ENCODE data around the gene PNKD.

PNKD gene

GRCh38 chr2:218226903-218227302 is 43.4 kb upstream of the PNKD start:
- no peak for TF ChIP-seq EZH2phosphoT487 (IDR thresholded peaks at IDR 0.05; ENCODE audit: low read depth)
- TF ChIP-seq CTCF (IDR thresholded peaks at IDR 0.05; ENCODE audit: low read depth, low read length): no peak
- H3K36me3 ChIP-seq (replicated peaks; ENCODE audit: low read depth, low read length): peaks cover 59% of the 10 kb centered on the region
- H3K27ac ChIP-seq (ENCODE audit: low read length): peak overlapping the region; percentile 100
- H3K9ac ChIP-seq (ENCODE audit: low read length): no peak overlapping the region
- H3K9me3 ChIP-seq (ENCODE audit: insufficient read depth, low read length): no peaks in the 10 kb centered on the region
- H3K27me3 ChIP-seq (ENCODE audit: low read depth, low read length): no peaks in the 10 kb centered on the region
- peaks cover 88% of the 10 kb centered on the region for H3K79me2 ChIP-seq (ENCODE audit: low read length)
- peaks cover 92% of the 10 kb centered on the region for H3K4me1 ChIP-seq (ENCODE audit: low read length)
- H4K20me1 ChIP-seq (ENCODE audit: insufficient read depth, low read length): peaks cover 52% of the 10 kb centered on the region
- no peak overlapping the region for H2AFZ ChIP-seq (ENCODE audit: low read depth, low read length)
- H3K4me3 ChIP-seq (ENCODE audit: low read length): 0 out of 2 replicates have a peak overlapping the region, but pooled peaks have one; percentile 17
- H3K4me2 ChIP-seq (ENCODE audit: low read length): peak overlapping the region; percentile 33

DNA sequence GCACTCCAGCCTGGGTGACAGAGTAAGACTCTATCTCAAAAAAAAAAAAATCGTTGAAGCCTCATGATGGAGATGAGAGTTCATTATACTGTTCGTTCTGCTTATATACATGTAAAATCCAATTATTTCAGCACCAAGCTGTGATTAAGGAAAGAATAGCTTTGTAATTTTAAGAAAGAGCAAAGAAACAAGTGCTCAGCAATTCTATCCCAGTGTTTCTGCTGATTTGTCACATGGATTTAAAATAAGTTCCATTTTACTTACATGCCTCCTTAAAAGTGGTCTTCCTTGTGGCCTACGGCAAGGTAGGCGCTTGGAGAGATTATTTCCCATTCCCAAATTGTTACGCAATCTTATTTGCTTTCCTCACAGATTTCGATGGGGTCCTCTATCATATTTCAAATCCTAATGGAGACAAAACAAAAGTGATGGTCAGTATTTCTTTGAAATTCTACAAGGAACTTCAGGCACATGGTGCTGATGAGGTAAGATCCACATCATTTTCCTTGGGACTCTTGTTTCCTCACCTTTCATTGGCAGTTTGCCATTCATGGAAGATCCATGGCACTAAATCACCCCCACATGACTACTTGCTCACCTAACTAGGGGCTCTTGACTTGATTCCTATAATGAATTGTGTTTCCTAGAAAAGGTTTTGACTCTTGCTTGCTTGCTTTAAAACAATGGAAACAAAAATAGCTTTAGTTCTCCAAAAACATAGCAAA is 41.8 kb upstream of the PNKD start:
- Histone ChIP-seq H3K27ac (ENCODE audit: low read length) (peak overlapping the region; percentile 100), H3K4me2 (ENCODE audit: low read length) (peak overlapping the region; percentile 68), H3K9ac (ENCODE audit: low read length) (peak overlapping the region; percentile 70), H3K4me1 (ENCODE audit: low read length) (peaks cover 76% of the 10 kb centered on the region), H3K9me3 (ENCODE audit: insufficient read depth, low read length) (no peaks in the 10 kb centered on the region), H4K20me1 (ENCODE audit: insufficient read depth, low read length) (peaks cover 45% of the 10 kb centered on the region), H3K79me2 (ENCODE audit: low read length) (peaks cover 87% of the 10 kb centered on the region), H3K36me3 (replicated peaks; ENCODE audit: low read depth, low read length) (peaks cover 67% of the 10 kb centered on the region), H3K27me3 (ENCODE audit: low read depth, low read length) (no peaks in the 10 kb centered on the region), H2AFZ (ENCODE audit: low read depth, low read length) (no peak overlapping the region), H3K4me3 (ENCODE audit: low read length) (peak overlapping the region; percentile 39)
- no peak for TF ChIP-seq EZH2phosphoT487 (IDR thresholded peaks at IDR 0.05; ENCODE audit: low read depth)
- TF ChIP-seq CTCF (IDR thresholded peaks at IDR 0.05; ENCODE audit: low read depth, low read length): no peak

- peaks cover 86% of the 10 kb centered on the region for H3K79me2 ChIP-seq (ENCODE audit: low read length)
- H3K36me3 ChIP-seq (replicated peaks; ENCODE audit: low read depth, low read length): peaks cover 65% of the 10 kb centered on the region
- H3K27me3 ChIP-seq (ENCODE audit: low read depth, low read length): no peaks in the 10 kb centered on the region
Measured at GRCh38 chr2:218229239-218229638, 41.1 kb upstream of the PNKD start.

More at GRCh38 chr2:218229239-218229638, 41.1 kb upstream of the PNKD start:
- peaks cover 69% of the 10 kb centered on the region for H3K4me1 ChIP-seq (ENCODE audit: low read length)
- peak overlapping the region; percentile 76 for H3K9ac ChIP-seq (ENCODE audit: low read length)
- peaks cover 43% of the 10 kb centered on the region for H4K20me1 ChIP-seq (ENCODE audit: insufficient read depth, low read length)
- peak overlapping the region; percentile 100 for H3K27ac ChIP-seq (ENCODE audit: low read length)
- no peak overlapping the region for H2AFZ ChIP-seq (ENCODE audit: low read depth, low read length)
- no peaks in the 10 kb centered on the region for H3K9me3 ChIP-seq (ENCODE audit: insufficient read depth, low read length)
- H3K4me2 ChIP-seq (ENCODE audit: low read length): peak overlapping the region; percentile 80
- H3K4me3 ChIP-seq (ENCODE audit: low read length): peak overlapping the region; percentile 43; the same call in 1 of the 2 replicates
- no peak for TF ChIP-seq CTCF (IDR thresholded peaks at IDR 0.05; ENCODE audit: low read depth, low read length)
- TF ChIP-seq EZH2phosphoT487 (IDR thresholded peaks at IDR 0.05; ENCODE audit: low read depth): no peak
